Adipose tissue (tissue), 3 donors: ENCODE measurements around the gene FKBP5. TPM values are rescaled to one million over a fixed set of nuclear protein-coding genes. Genes with fewer than 3 reads are reported as not detected.
"Not testable (repeated sequence)": the region's sequence is repeated elsewhere in the genome, so short reads cannot be mapped to it uniquely, and the experiment has no call there.

Source experiments
- H3K27ac ChIP-seq: one replicate; pipeline ENCODE4 v1.5.1; 2013; ENCODE audit warnings: low read depth, low read length
- WGBS, 3 donors: extraction: QIAGEN DNeasy Blood & Tissue Kit; methylation state at CpG; one replicate each; pipeline ENCODE4 v1.1.7; 2013; 5-methylcytosine and 5-hydroxymethylcytosine counted together
- polyA plus RNA-seq, 3 donors: library from polyadenylated mRNA; stranded (reverse); fragments of 200-250 nt; gene quantifications; one replicate each; pipeline ENCODE4 v1.2.3, GENCODE V29; 2013
- donor health status: healthy with polysubstance abuse.
- donor health status: Bipolar disorder and iron deficiency.
- donor health status: healthy.

FKBP5 gene
- 100 to 1,000 TPM; 111 to 356 (median 181) TPM for polyA plus RNA-seq

DNA sequence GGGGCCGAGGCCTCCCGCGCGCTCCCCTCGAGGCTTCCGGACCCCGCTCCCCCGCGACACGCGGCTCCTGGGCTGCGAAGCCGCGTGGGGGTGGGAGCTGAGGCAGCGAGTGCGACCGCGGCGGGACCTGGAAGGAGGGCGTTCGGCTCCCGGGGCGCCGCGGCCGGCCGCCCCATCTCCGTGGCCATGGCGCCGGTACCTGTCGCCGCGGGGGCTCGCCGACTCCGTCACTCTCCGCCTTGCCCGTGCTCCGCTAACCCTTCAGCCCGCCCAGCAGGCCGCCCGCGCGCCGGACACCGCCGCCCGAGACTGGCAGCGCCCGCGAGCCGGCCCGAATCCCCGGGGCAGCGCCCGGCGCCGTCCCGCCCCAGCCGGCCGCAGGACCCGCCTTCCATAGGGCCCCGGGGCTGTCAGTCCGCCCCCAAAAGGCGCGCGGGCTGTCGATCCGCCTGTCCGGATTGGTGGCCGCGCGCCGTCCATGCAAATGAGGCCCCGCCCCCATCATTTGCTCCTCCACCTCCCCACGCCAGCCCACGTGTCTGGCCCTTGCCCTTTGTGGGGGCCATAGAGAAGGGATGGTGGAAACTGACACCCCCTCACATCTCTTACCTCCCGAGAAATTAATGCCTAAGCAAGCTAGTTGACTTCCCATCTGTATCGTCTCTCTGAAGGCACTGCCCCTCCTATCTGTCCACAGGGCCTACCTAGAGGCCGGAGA, at the start of gene FKBP5:
FKBP5 (minus strand) TSS at position 311 of the 718 bp plus-strand sequence. CDS start 46,091 bp downstream, outside the sequence.
- WGBS, 3 donors, result 2 to 3% (median 2%) methylated on average over 41 to 80 of the region's 80 CpGs

DNA sequence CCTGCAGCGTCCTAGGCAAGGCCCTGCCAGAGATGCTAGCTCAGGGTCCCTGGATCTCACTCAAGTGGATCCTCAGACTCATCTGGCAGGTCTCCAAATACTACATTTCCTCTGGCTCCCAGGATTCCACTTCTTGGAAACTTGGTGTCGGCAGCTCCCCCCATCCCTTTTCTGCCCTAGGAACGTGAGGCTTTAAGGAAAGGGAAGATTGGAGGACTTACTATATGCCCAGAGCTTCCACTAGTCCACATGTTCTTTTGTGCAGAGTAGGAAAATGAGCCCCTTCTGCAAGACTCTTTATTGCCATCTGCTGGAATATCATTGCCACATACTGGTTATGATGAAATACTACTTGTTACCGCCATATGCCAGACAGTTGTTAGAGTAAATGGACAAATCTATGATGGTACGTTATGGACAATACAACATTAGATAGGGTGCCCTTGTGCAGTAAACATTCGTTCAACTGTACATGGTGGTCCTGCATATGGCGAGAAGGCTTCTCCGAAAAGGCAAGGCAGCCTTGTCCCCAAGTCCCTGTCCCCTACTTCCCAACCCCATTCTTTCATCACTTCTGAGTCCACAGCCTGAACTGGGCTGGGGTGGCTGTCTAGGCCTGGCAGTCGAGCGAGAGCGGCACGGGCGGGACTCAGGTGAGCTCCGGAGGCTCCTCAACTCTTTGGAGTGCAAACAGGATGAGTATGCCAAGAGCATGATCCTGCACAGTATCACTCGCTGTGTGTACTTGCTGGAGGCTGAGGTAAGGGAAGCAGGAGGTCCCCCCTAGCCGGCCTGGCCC, 48.9 kb upstream of the FKBP5 start:
- 56 to 59% (median 58%) methylated on average over 16 of the region's 16 CpGs for WGBS, 3 donors
- no peak overlapping the region for H3K27ac ChIP-seq

More for the DNA sequence above, at the start of gene FKBP5:
- H3K27ac ChIP-seq, result peak within 1 kb of the TSS; percentile 91

DNA sequence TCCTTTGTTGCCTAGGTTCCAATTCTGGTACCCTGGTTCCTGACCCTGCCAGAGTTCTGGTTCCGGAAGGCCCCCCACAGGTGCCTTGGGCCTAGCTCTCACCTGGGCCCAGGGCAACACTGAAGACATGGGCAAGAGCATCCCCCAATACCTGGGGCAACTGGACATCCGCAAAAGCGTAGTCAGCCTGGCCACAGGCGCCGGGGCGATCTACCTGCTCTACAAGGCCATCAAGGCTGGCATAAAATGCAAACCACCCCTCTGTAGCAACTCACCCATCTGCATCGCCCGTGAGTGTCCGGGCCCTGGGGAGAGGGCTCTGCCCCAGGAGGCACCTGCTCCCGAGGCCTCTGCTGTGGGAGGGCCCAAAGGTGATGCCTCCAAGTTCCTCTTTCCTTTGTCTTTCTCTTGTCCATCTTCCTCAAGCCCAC, 48.3 kb upstream of the FKBP5 start, which contains the start of gene ARMC12:
ARMC12 (plus strand) TSS at position 51 of the 431 bp plus-strand sequence; CDS start at position 128, 77 bp downstream.
- 83 to 89% (median 83%) methylated on average over 10 of the region's 10 CpGs for WGBS, 3 donors
- no peak within 1 kb of the TSS for H3K27ac ChIP-seq

DNA sequence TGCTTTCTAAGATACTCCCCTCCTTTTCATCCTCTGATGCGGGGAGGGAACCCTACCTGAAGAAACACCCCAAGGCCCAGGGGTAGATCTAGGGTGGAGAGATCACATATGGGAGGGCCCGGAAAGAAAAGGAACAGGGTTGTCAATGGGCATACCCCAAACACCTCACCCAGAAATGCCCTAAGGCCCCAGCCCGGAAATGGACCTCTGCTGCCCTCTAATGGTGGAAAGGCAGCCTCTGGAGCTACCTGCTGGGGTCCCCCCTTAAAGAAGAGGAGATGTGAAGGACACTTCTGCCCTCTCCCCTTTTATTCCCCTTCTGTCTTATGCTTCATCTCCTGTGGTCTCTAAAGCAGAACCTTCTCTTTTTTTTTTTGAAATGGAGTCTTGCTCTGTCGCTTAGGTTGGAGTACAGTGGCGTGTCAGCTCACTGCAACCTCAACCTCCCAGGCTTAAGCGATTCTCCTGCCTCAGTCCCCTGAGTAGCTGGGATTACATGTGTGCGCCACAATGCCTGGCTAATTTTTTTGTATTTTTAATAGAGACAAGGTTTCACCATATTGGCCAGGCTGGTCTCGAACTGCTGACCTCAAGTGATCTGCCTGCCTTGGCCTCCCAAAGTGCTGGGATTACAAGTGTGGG, 47.7 kb upstream of the FKBP5 start:
- H3K27ac ChIP-seq, result no peak overlapping the region
- WGBS, 3 donors, result 57 to 66% (median 63%) methylated on average over 8 of the region's 8 CpGs

DNA sequence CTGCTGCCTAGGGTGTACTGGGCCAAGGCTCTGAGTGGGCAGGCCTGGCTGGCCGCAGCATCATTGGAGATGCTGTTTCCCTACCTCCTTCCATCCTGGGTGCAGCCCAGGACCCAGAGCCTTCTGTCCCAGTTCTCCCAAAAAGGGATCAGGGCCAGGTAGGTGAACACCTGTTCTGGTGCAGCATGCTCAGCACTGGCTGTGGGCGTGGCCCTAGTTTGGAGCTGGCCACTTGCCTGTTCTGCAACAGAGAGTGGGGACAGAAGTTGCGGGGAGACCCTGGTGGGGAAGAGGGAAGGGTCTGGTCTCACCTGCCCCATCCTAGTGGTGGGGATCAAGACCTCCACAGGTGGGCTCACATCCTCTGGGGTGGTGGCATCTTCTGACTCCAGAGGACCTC, 46.7 kb upstream of the FKBP5 start:
- no peak overlapping the region for H3K27ac ChIP-seq
- 64 to 92% (median 89%) methylated on average over 3 of the region's 3 CpGs for WGBS, 3 donors

DNA sequence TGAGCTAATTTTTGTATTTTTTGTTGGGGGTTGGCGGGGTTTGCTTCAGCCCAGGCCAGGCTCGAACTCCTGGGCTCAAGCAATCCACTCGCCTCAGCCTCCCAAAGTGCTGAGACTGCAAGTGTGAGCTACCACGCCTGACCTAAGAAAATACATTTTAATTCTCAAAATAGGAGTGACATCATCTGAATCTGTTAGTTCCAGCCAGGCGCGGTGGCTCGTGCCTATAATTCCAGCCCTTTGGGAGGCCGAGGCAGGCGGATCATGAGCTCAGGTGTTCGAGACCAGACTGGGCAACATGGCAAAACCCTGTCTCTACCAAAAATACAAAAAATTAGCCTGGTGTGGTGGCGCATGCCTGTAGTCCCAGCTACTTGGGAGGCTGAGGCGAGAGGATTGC, 45.6 kb upstream of the FKBP5 start:
- WGBS, 3 donors, result 96% methylated on average over 12 of the region's 12 CpGs
- not testable (repeated sequence) for H3K27ac ChIP-seq

DNA sequence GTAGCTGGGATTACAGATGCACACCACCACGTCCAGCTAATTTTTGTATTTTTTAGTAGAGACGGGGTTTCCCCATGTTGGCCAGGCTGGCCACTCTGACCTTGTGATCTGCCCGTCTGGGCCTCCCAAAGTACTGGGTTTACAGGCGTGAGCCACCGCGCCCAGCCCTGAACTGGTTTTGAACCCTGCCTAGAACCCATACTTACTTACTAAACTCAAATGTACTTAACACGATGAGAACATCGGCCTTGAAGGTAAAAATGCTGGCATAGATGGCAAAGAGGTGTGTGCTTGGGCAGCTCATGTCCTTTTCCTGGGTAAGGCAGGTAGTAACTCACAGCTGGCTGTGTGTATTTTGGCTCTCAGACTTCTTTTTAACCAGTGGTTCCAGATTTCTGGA, 44.9 kb upstream of the FKBP5 start:
- H3K27ac ChIP-seq, result no peak overlapping the region
- 51 to 93% (median 88%) methylated on average over 8 of the region's 8 CpGs for WGBS, 3 donors

DNA sequence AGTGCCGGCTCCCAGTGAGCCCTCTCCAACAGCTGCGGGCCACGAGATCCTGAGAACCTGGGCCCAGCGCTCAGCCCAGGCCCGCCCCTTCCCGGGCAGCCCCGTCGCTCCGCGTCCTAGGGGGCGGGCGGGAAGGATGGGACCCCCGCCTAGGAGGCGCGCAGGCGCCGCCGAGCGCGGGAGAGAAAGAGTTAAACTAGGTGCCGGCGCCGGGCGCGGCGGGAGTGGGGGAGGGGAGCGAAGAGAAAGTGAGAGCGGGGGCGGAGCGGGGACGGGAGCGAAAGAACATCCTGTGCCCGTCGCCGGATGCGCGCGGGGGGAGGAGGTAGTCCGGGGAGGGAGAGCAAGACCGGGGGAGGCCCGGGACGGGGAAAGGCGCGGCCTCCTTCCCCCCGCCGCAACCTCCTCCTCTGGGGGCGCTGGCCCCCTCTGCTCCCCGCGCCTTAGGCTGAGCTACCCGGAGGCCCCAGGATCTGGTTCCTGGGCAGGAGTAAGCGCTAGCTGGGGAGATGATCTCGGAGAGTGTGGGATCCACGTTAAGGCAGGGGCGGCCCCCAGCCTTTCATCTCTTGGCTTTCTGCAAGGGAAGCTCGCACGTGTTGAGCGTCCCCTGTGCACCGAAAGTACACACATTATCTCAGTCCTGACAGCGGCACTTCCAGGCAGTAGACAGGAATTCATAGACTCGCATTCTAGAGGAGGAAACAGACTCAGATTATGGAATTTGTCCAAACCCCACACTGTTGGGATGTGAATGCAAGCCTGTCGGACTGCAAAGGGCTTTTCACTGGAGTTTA, 43.2 kb upstream of the FKBP5 start:
- peak overlapping the region; percentile 100 for H3K27ac ChIP-seq
- 0 to 1% (median 1%) methylated on average over 54 to 61 of the region's 61 CpGs for WGBS, 3 donors

DNA sequence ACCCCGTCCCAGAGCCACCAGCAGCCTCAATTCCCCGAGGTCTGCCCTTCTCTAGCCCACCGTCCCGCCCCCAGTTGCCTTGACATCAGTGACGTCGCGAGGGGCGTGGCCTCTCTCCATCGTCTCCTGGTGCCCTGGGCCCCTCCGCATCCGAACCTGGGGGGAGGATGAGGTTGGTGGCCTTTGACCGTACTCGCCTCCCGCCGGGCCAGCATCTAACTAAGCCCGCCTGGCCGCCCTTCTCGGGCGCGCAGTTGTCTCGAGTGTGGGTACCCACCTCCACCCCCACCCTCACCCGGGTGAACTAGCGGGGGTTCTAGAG, 42.7 kb upstream of the FKBP5 start:
- H3K27ac ChIP-seq, result peak overlapping the region; percentile 100
- 0 to 1% (median 1%) methylated on average over 21 to 23 of the region's 23 CpGs for WGBS, 3 donors

DNA sequence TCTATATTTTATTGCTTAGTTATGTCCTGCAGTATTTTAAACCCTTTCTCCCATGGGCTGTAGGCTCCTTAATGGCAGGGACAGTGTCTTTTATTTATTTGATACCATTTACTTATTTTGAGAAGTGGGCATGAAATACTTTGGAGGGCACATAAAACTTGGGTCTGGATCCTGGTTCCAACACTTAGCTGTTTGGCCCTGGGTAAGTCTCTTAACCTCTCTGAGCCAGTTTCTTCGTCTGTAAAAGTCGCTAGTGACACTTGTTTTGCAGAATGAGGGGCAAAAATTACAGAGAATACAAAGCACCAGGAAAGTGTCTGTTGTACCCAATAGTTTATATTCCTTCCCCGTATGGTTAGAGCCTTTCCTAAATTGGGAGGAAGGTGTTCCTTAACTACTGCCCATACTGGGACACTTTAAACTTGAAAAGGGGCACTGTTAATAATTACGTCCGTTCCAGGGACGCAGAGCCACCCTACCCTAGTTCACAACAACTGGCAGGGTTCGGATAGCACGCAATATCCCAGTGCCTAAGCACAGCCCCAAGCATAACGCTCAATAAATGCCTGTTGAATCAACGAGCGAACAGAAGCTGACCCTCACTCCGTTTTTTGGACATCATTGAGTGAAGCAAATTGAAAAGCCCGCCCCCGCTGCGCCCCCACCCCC, 42.2 kb upstream of the FKBP5 start:
- 7 to 34% (median 10%) methylated on average over 15 of the region's 15 CpGs for WGBS, 3 donors
- peak overlapping the region; percentile 100 for H3K27ac ChIP-seq

DNA sequence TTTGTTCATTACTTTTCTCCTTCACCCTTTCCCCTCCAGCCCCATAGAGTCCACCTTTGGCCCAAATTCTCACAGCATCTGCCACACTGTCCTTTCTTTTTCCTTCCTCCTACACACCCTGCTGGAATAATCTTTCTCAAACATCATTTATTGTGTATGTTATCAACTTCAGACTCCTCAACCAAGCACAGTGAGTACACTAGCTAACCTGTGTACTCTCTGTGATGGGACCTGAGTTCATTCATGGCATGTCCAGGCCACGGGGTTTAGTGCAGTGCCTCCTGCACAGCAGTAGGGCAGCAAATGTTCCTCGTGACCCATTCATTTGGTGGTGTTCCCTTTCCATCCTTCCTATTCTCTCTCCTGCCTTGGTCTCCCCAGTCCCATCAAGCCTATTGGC, 41.0 kb upstream of the FKBP5 start:
- peak overlapping the region; percentile 100 for H3K27ac ChIP-seq
- WGBS, 3 donors, result 47 to 67% (median 48%) methylated on average over 2 of the region's 2 CpGs

DNA sequence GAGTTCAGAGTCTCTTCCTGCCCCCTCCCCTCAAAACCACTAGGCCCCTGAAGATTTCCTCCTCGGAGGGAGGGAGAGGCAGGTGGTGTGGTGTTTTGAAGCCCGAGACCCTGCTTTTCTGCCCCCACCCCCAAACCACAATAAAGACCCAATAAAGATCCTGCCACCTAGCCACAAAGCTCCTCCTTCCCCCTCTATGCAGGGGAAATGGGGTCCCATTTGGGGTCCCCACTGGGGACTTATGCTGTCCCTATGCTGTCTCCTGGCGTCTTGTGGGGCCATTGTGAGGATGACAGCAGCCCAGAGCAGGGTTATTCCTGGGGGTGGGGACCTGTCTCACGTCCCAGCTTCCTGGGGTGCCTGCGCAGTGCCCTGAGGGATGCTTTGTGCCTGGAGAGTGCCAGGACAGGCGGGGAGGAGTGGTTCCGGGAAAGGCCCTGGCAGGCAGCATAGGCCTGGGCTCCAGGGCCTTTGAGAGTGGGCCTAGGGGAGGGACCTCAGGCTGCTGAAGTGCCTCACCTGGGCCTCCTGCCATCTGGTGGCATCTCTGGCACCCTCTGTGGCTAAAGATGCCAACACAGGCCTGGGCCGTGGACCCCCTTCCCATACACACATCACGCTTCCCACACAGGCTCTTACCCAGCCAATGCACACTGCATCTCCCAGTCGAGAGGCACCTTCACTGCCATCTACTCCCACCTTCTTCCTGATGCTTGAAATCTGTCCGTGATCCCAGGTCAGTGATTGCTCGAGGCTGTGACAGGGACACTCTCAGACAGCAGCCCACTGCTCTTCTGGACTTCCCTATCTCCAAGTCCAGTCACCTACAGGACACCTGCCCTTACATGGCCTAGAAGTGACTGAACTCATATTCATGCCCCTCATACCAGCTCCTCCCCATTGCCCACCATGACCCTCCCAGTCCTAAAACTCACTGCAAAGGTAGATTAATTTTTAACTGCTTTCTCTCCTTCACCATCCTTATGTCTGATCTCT, 40.3 kb upstream of the FKBP5 start:
- H3K27ac ChIP-seq, result peak overlapping the region; percentile 100
- 44 to 68% (median 58%) methylated on average over 12 of the region's 12 CpGs for WGBS, 3 donors

DNA sequence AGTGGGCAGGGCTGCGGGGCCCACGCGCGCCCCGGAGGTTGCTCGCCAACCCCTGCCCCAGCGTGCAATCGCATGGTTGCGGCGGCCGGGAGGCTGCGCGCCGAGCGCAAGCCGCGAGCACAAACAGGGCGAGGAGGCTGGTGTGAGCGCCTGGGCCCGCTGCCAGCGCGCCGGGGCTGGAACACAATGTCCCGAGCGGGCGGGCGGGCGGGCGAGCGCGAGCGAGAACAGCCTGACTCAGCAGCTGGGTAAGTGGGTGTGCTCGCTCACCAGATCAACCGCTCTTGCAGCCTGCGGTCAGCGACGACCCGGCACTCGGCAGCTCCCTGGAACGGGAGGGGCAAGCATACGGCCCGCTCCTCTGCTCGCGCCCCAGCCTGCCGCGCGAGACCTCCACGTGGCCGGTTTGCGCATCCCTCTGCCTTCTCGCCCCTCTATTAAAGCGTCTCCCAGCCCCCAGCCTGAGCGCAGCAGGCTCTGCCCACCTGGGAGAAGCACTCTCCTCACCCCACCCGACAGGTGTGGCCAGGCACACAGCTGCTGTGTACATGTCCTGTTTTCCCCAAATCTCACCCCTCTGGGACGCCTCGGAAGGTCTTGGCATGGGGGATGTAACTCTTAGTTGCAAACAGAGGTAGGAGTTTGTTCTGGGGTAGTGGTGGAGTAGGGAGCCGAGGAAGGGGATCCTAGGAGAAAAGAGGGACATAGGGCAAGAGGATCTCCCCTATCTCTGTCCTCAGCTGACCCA, 39.4 kb upstream of the FKBP5 start:
- 1 to 3% (median 2%) methylated on average over 33 to 57 of the region's 57 CpGs for whole genome bisulfite sequencing, 3 donors
- H3K27ac ChIP-seq, result peak overlapping the region; percentile 100

DNA sequence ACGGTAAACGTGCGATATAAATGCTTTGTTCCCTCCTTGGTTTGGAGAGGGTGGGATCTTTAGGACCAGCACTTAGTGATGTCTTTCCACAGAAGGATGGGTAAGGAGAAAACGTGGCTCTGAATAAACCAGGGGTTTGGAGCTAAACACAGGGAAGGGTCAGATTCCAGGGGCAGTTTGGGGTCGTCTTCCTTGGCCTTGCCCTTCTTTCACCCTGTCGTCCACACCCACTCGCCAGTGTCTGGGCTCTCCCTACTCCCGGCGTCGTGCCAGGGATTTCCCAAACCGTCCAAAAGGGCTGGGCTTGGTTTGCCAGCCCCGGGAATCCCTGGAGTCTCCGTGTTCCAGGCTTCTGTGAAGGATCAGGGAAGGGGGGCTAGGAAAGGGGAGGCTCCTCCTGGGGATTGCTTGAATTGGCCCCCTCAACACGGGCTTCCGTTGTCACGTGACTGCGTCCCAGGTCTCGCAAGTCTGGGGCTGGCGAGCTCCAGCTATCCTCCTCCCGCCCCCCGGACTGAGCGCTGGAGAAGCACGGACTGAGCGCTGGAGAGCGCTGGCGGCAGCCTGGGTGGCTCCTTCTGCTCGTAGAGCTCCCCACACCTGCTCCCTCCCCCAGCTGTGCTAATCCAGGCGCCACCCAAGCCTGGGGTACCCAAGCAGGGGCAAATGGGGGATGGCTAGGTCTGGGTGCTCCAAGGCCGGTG, 38.7 kb upstream of the FKBP5 start:
- WGBS, 3 donors, result 4 to 5% (median 5%) methylated on average over 29 of the region's 29 CpGs

DNA sequence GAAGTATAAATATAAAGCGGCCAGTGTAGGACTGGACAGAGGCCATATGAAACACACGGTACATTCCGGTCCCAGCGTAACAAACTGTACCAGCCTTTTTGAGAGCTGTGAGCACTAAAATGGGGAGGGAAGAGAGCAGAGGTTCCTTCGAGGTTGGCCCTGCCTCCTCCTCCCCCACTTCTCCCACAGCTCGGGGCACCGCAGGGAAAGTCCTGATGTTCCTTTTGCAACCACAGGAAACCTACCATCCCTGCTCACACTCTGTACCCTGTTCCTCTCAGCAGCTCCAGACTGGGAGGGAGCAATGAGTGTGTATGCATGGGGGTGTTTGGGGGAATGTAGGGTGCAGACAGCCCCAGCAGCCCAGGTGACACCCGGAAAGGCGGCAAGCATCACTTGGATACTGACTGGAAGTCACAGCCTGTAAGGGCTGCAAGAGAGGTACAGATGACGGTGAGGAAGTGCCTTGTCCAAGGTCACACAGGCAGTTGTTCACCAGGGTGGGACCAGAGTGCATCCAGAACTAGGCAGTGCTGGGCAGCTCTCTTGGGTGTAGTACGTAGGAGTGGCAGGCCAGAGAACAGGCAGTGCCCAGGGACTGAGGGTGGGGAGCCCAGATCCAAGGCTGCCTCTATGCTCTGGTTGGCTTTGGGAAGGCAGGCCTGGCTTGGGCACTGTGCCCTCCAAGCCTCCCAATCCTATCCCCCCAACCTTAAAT, 37.2 kb upstream of the FKBP5 start:
- 27 to 58% (median 34%) methylated on average over 11 of the region's 11 CpGs for WGBS, 3 donors
- peak overlapping the region; percentile 100 for H3K27ac ChIP-seq

More for the DNA sequence above, 38.7 kb upstream of the FKBP5 start:
- H3K27ac ChIP-seq, result peak overlapping the region; percentile 100
